HCT116 (cell line): ENCODE measurements around the gene HSP90AB1. TPM values are rescaled to one million over a fixed set of nuclear protein-coding genes. Genes with fewer than 3 reads are reported as not detected.

Experiments used
- ATAC-seq: fragments of 200-7000 bp; cut with Tn5 transposase; 2 replicates; pipeline ENCODE4 v1.9.1; 2020; ENCODE audit warnings: mild to moderate bottlenecking, moderate library complexity
- BruUV-seq: library from RNA; stranded (reverse); fragments of 400-500 nt; replicated peaks from 2 replicates; lab custom pipeline; 2021; lab: Mats Ljungman, UMichigan
- CTCF ChIA-PET: fragments of 300-600 bp; sonication (Branson Sonifier 250); formaldehyde crosslinking; loops from one replicate; lab custom pipeline; 2021; ENCODE audit warnings: antibody characterized with exemption; lab: Charles Lee
- POLR2A ChIA-PET: fragments of 300-600, 350-600 bp; sonication (Branson Sonifier 250); formaldehyde crosslinking; loops from one replicate; lab custom pipeline; 2021; ENCODE audit warnings: antibody characterized with exemption; lab: Charles Lee
- RAD21 ChIA-PET, 2 experiments: fragments of 300-600 bp; sonication (Branson Sonifier 250); formaldehyde crosslinking; loops; one replicate each; lab custom pipeline; 2023; ENCODE audit warnings: low total read pairs in 2 of 2; ENCODE audit not compliant: uncharacterized antibody in 2 of 2, unreplicated experiment in 2 of 2, low non-redundant PET in 1 of 2; lab: Charles Lee
- DNase-seq: peaks from one replicate; pipeline ENCODE4 v3.0.0-alpha.2; 2010; ENCODE audit warnings: low read depth, low spot score
- H2AFZ ChIP-seq: fragments of 200-600 bp; shearing (Covaris generic), sonication (generic); 2 replicates; pipeline ENCODE4 v1.6.1; 2017; ENCODE audit warnings: low read depth, mixed run types, mixed read lengths, antibody characterized with exemption, low read length; ENCODE audit not compliant: poor library complexity, severe bottlenecking
- H3K27ac ChIP-seq: 2 replicates; pipeline ENCODE4 v1.5.1; 2012; ENCODE audit warnings: low read depth, low read length
- H3K27me3 ChIP-seq: fragments of 200-600 bp; sonication (generic); 2 replicates; pipeline ENCODE4 v1.6.1; 2016; ENCODE audit warnings: mixed run types, low read length, mixed read lengths; ENCODE audit not compliant: insufficient read depth
- H3K36me3 ChIP-seq, 2 experiments: fragments of 200-500 bp in 1 of 2; fragments of 200-600 bp in 1 of 2; sonication (Bioruptor generic) in 1 of 2; sonication (generic) in 1 of 2; 2 replicates each; pipeline versions ENCODE4 v1.5.1 to v1.6.1; 2014 to 2016; ENCODE audit warnings: low read length in 2 of 2, inconsistent platforms in 1 of 2, mixed read lengths in 1 of 2, mixed run types in 1 of 2; ENCODE audit not compliant: insufficient read depth in 2 of 2, control insufficient read depth in 1 of 2
- H3K4me1 ChIP-seq, 2 experiments: fragments of 200-600 bp in 1 of 2; sonication (generic) in 1 of 2; 2 replicates each; pipeline versions ENCODE4 v1.5.1 to v1.6.1; 2012 to 2017; ENCODE audit warnings: low read length in 2 of 2, inconsistent platforms in 1 of 2, mild to moderate bottlenecking in 1 of 2, mixed read lengths in 1 of 2, mixed run types in 1 of 2, moderate library complexity in 1 of 2; ENCODE audit not compliant: insufficient read depth in 2 of 2, control insufficient read depth in 1 of 2
- H3K4me2 ChIP-seq: fragments of 200-600 bp; sonication (generic); 2 replicates; pipeline ENCODE4 v1.6.1; 2017; ENCODE audit warnings: mixed run types, low read length, mixed read lengths
- H3K4me3 ChIP-seq, 2 experiments: fragments of 200-600 bp in 1 of 2; sonication (generic) in 1 of 2; replicated peaks in 1 of 2; 2 replicates each; pipeline ENCODE4 v1.5.1; 2011 to 2016; ENCODE audit warnings: low read length in 2 of 2, control low read depth in 1 of 2, low read depth in 1 of 2, mild to moderate bottlenecking in 1 of 2, mixed read lengths in 1 of 2, mixed run types in 1 of 2
- H3K79me2 ChIP-seq: fragments of 200-600 bp; sonication (generic); 2 replicates; pipeline ENCODE4 v1.6.1; 2017; ENCODE audit warnings: mild to moderate bottlenecking, mixed run types, low read length, moderate library complexity, mixed read lengths; ENCODE audit not compliant: insufficient read depth
- H3K9ac ChIP-seq: fragments of 200-600 bp; sonication (generic); 2 replicates; pipeline ENCODE4 v1.6.1; 2016; ENCODE audit warnings: low read length, mixed read lengths
- H3K9me2 ChIP-seq: fragments of 200-600 bp; sonication (generic), shearing (Covaris generic); 2 replicates; pipeline ENCODE4 v1.6.1; 2017; ENCODE audit warnings: mixed run types, mild to moderate bottlenecking, moderate library complexity; ENCODE audit not compliant: insufficient read depth
- H3K9me3 ChIP-seq, 2 experiments: fragments of 200-500 bp in 1 of 2; fragments of 200-600 bp in 1 of 2; sonication (Bioruptor generic) in 1 of 2; sonication (generic) in 1 of 2; 2 replicates each; pipeline ENCODE4 v1.6.1; 2014 to 2017; ENCODE audit warnings: low read length in 2 of 2, mixed read lengths in 2 of 2, inconsistent platforms in 1 of 2, low read depth in 1 of 2, mild to moderate bottlenecking in 1 of 2, mixed run types in 1 of 2, moderate library complexity in 1 of 2; ENCODE audit not compliant: control insufficient read depth in 1 of 2, insufficient read depth in 1 of 2
- H4K20me1 ChIP-seq: fragments of 200-600 bp; sonication (generic), shearing (Covaris generic); 2 replicates; pipeline ENCODE4 v1.6.1; 2017; ENCODE audit warnings: mixed run types, mild to moderate bottlenecking, moderate library complexity; ENCODE audit not compliant: insufficient read depth
- CBX3 ChIP-seq: IDR thresholded peaks from 2 replicates; pipeline ENCODE4 v1.6.1; 2012; ENCODE audit warnings: low read depth
- CTCF ChIP-seq, 3 experiments: fragments of 200-600 bp in 1 of 3; sonication (generic) in 1 of 3; IDR thresholded peaks in 2 of 3; conservative IDR thresholded peaks in 1 of 3; 2 replicates each; pipeline ENCODE4 v1.5.1; 2012 to 2017; ENCODE audit warnings: low read depth in 2 of 3, low read length in 2 of 3, antibody characterized with exemption in 1 of 3, borderline replicate concordance in 1 of 3, control low read depth in 1 of 3, mild to moderate bottlenecking in 1 of 3, mixed read lengths in 1 of 3, mixed run types in 1 of 3, moderate library complexity in 1 of 3; ENCODE audit not compliant: insufficient read depth in 1 of 3
- EGR1 ChIP-seq: IDR thresholded peaks from 2 replicates; pipeline ENCODE4 v1.6.1; 2012; ENCODE audit warnings: low read depth
- FOSL1 ChIP-seq: IDR thresholded peaks from 2 replicates; pipeline ENCODE4 v1.6.1; 2012; ENCODE audit warnings: low read depth
- MAX ChIP-seq: IDR thresholded peaks from 2 replicates; pipeline ENCODE4 v1.6.1; 2012
- POLR2A ChIP-seq: IDR thresholded peaks from 2 replicates; pipeline ENCODE4 v1.7.0; 2011; ENCODE audit warnings: borderline replicate concordance; ENCODE audit not compliant: insufficient read depth, insufficient read length; ENCODE audit errors: extremely low read depth
- RAD21 ChIP-seq: IDR thresholded peaks from 2 replicates; pipeline ENCODE4 v1.6.1; 2012; ENCODE audit warnings: low read depth, mild to moderate bottlenecking
- SIN3A ChIP-seq: IDR thresholded peaks from 2 replicates; pipeline ENCODE4 v1.6.1; 2012; ENCODE audit warnings: low read depth
- SRF ChIP-seq: IDR thresholded peaks from 2 replicates; pipeline ENCODE4 v1.6.1; 2012; ENCODE audit warnings: low read depth
- TCF7L2 ChIP-seq: IDR thresholded peaks from 2 replicates; pipeline ENCODE4 v1.7.0; 2011; ENCODE audit warnings: borderline replicate concordance, inconsistent platforms; ENCODE audit not compliant: insufficient read depth, insufficient read length; ENCODE audit errors: extremely low read depth
- ZFX ChIP-seq: fragments of 450-650 bp; IDR thresholded peaks from 2 replicates; pipeline ENCODE4 v1.6.1; 2017
- intact Hi-C: fragments of 100-400 bp; cut with micrococcal nuclease; formaldehyde crosslinking; loops from 2 replicates; pipeline ENCODE4 v1.10.0; 2022
- total RNA-seq: library from RNA; stranded (reverse); gene quantifications from one replicate; pipeline ENCODE4 v1.2.1, GENCODE V29; 2021; ENCODE audit not compliant: unreplicated experiment
- TF ChIP-seq, protein P1 (sequence below): IDR thresholded peaks from 2 replicates; pipeline ENCODE4 v1.6.1; 2011; ENCODE audit warnings: mild to moderate bottlenecking, low read length, moderate library complexity; ENCODE audit not compliant: insufficient replicate concordance; ENCODE audit errors: extremely low read depth
- TF ChIP-seq, protein P2 (sequence below): IDR thresholded peaks from 2 replicates; pipeline ENCODE4 v1.6.1; 2012; ENCODE audit warnings: low read depth

Gene HSP90AB1
- total RNA-seq, 1 experiment from 2014 or later, result 2,554 TPM

DNA sequence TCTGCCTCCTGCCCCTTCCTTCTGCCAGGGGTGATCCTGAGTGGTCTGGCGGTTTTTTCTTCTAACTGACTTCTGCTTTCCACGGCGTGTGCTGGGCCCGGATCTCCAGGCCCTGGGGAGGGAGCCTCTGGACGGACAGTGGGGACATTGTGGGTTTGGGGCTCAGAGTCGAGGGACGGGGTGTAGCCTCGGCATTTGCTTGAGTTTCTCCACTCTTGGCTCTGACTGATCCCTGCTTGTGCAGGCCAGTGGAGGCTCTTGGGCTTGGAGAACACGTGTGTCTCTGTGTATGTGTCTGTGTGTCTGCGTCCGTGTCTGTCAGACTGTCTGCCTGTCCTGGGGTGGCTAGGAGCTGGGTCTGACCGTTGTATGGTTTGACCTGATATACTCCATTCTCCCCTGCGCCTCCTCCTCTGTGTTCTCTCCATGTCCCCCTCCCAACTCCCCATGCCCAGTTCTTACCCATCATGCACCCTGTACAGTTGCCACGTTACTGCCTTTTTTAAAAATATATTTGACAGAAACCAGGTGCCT is 13.3 kb upstream of the HSP90AB1 start:
- Histone ChIP-seq H2AFZ (no peak overlapping the region), H3K27ac (peak overlapping the region; percentile 41), H3K27me3 (no peaks in the 10 kb centered on the region), H3K4me1 (peaks cover 29 to 42% of the 10 kb centered on the region in 2 experiments), H3K4me2 (no peak overlapping the region), H3K79me2 (peaks cover 5% of the 10 kb centered on the region; the same call in 1 of the 2 replicates), H3K9me3 (no peaks in the 10 kb centered on the region), H3K9me2 (no peaks in the 10 kb centered on the region), H3K4me3 (no peak overlapping the region), H3K36me3 (peaks cover 19 to 54% of the 10 kb centered on the region in 2 experiments; a peak in 3 of 4 replicates), H4K20me1 (no peaks in the 10 kb centered on the region), H3K9ac (no peak overlapping the region)
- POLR2A ChIA-PET, result interaction anchor here (1.4 to 2.5 kb wide), 2 partner anchors 10 to 13 kb away, joined by 7 to 20 read pairs; partner anchors contain the start of genes HSP90AB1 and SLC29A1
- no TSS peak for BruUV-seq
- RAD21 ChIA-PET, result no interaction called here
- intact Hi-C loops, result loop anchor here (1.0 kb wide), 2 partner anchors 61 to 137 kb away; no protein-coding TSS in a partner anchor
- ATAC-seq (no peak), DNase-seq (no peak)
- no peak for TF ChIP-seq RAD21
- TF ChIP-seq CBX3, result no peak
- TF ChIP-seq TCF7L2, result no peak
- no peak for TF ChIP-seq FOSL1
- no peak for TF ChIP-seq CTCF (IDR thresholded peaks at IDR 0.05 in 2 of 3, conservative IDR thresholded peaks at IDR 0.05 in 1 of 3; ENCODE audit: borderline replicate concordance in 1 of 3, insufficient read depth in 1 of 3, low read depth in 2 of 3, low read length in 2 of 3)
- TF ChIP-seq MAX, result no peak
- TF ChIP-seq SIN3A, result no peak
- TF ChIP-seq, protein P1, sequence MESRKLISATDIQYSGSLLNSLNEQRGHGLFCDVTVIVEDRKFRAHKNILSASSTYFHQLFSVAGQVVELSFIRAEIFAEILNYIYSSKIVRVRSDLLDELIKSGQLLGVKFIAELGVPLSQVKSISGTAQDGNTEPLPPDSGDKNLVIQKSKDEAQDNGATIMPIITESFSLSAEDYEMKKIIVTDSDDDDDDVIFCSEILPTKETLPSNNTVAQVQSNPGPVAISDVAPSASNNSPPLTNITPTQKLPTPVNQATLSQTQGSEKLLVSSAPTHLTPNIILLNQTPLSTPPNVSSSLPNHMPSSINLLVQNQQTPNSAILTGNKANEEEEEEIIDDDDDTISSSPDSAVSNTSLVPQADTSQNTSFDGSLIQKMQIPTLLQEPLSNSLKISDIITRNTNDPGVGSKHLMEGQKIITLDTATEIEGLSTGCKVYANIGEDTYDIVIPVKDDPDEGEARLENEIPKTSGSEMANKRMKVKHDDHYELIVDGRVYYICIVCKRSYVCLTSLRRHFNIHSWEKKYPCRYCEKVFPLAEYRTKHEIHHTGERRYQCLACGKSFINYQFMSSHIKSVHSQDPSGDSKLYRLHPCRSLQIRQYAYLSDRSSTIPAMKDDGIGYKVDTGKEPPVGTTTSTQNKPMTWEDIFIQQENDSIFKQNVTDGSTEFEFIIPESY, result no peak
- no peak for TF ChIP-seq SRF
- TF ChIP-seq ZFX, result no peak
- TF ChIP-seq POLR2A, result no peak
- TF ChIP-seq EGR1, result no peak
- TF ChIP-seq, protein P2, sequence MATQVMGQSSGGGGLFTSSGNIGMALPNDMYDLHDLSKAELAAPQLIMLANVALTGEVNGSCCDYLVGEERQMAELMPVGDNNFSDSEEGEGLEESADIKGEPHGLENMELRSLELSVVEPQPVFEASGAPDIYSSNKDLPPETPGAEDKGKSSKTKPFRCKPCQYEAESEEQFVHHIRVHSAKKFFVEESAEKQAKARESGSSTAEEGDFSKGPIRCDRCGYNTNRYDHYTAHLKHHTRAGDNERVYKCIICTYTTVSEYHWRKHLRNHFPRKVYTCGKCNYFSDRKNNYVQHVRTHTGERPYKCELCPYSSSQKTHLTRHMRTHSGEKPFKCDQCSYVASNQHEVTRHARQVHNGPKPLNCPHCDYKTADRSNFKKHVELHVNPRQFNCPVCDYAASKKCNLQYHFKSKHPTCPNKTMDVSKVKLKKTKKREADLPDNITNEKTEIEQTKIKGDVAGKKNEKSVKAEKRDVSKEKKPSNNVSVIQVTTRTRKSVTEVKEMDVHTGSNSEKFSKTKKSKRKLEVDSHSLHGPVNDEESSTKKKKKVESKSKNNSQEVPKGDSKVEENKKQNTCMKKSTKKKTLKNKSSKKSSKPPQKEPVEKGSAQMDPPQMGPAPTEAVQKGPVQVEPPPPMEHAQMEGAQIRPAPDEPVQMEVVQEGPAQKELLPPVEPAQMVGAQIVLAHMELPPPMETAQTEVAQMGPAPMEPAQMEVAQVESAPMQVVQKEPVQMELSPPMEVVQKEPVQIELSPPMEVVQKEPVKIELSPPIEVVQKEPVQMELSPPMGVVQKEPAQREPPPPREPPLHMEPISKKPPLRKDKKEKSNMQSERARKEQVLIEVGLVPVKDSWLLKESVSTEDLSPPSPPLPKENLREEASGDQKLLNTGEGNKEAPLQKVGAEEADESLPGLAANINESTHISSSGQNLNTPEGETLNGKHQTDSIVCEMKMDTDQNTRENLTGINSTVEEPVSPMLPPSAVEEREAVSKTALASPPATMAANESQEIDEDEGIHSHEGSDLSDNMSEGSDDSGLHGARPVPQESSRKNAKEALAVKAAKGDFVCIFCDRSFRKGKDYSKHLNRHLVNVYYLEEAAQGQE, result no peak
- CTCF ChIA-PET, result interaction anchor here (0.9 to 2.6 kb wide), 8 partner anchors 9 to 137 kb away, joined by 3 to 22 read pairs (median 7); partner anchors contain the start of genes HSP90AB1 and SLC29A1
